HS-5 (cell line): ENCODE data around the gene GDF10.

Experiments used
- DNase-seq: peaks from one replicate; pipeline ENCODE4 v3.0.0-alpha.2; 2012; ENCODE audit warnings: low read depth

Gene GDF10

GRCh38 chr10:47276071-47276470 is 23.9 kb upstream of the GDF10 start:
- no peak for DNase-seq

GRCh38 chr10:47276576-47277351 is 23.2 kb upstream of the GDF10 start:
- no peak for DNase-seq

GRCh38 chr10:47277352-47278151 is 22.4 kb upstream of the GDF10 start:
- no peak for DNase-seq

GRCh38 chr10:47278152-47278473 is 21.9 kb upstream of the GDF10 start:
- no peak for DNase-seq

- DNase-seq: no peak
Measured at GRCh38 chr10:47278720-47279119, 21.3 kb upstream of the GDF10 start.

GRCh38 chr10:47279276-47279675 is 20.7 kb upstream of the GDF10 start:
- DNase-seq: no peak

- DNase-seq: no peak
Measured at GRCh38 chr10:47282005-47282656, 17.9 kb upstream of the GDF10 start.

GRCh38 chr10:47282657-47283018 is 17.4 kb upstream of the GDF10 start:
- no peak for DNase-seq

GRCh38 chr10:47283101-47283630 is 16.8 kb upstream of the GDF10 start:
- DNase-seq: no peak

- no peak for DNase-seq
Measured at GRCh38 chr10:47283848-47284247, 16.1 kb upstream of the GDF10 start.

- no peak for DNase-seq
Measured at GRCh38 chr10:47285381-47286115, 14.4 kb upstream of the GDF10 start.

GRCh38 chr10:47286116-47286505 is 13.9 kb upstream of the GDF10 start:
- no peak for DNase-seq

- DNase-seq: no peak
Measured at GRCh38 chr10:47286591-47287315, 13.2 kb upstream of the GDF10 start.

GRCh38 chr10:47287365-47287802 is 12.6 kb upstream of the GDF10 start:
- DNase-seq: no peak

- no peak for DNase-seq
Measured at GRCh38 chr10:47287805-47288204, 12.2 kb upstream of the GDF10 start.

GRCh38 chr10:47288236-47288635 is 11.8 kb upstream of the GDF10 start:
- no peak for DNase-seq

- no peak for DNase-seq
Measured at GRCh38 chr10:47288916-47289495, 11.0 kb upstream of the GDF10 start.

- no peak for DNase-seq
Measured at GRCh38 chr10:47289921-47290320, 10.1 kb upstream of the GDF10 start.

GRCh38 chr10:47290338-47290737 is 9.7 kb upstream of the GDF10 start:
- DNase-seq: no peak

- DNase-seq: no peak
Measured at GRCh38 chr10:47291682-47292081, 8.3 kb upstream of the GDF10 start.

GRCh38 chr10:47294057-47294456 is 5.9 kb upstream of the GDF10 start:
- no peak for DNase-seq
